Measurements from ENCODE around the gene BTBD2. TPM values are rescaled to one million over a fixed set of nuclear protein-coding genes. Genes with fewer than 3 reads are reported as not detected.

BTBD2 gene
- total and polyA plus RNA-seq, 2 of the 13 experiments (the other 11 are each of a cell fraction or from before 2014, with no cell fraction given) = 28.1 to 45.3 TPM

GRCh38 chr19:1942078-1942933, 73.2 kb downstream of the BTBD2 start (continued):
- TF ChIP-seq, protein P1, sequence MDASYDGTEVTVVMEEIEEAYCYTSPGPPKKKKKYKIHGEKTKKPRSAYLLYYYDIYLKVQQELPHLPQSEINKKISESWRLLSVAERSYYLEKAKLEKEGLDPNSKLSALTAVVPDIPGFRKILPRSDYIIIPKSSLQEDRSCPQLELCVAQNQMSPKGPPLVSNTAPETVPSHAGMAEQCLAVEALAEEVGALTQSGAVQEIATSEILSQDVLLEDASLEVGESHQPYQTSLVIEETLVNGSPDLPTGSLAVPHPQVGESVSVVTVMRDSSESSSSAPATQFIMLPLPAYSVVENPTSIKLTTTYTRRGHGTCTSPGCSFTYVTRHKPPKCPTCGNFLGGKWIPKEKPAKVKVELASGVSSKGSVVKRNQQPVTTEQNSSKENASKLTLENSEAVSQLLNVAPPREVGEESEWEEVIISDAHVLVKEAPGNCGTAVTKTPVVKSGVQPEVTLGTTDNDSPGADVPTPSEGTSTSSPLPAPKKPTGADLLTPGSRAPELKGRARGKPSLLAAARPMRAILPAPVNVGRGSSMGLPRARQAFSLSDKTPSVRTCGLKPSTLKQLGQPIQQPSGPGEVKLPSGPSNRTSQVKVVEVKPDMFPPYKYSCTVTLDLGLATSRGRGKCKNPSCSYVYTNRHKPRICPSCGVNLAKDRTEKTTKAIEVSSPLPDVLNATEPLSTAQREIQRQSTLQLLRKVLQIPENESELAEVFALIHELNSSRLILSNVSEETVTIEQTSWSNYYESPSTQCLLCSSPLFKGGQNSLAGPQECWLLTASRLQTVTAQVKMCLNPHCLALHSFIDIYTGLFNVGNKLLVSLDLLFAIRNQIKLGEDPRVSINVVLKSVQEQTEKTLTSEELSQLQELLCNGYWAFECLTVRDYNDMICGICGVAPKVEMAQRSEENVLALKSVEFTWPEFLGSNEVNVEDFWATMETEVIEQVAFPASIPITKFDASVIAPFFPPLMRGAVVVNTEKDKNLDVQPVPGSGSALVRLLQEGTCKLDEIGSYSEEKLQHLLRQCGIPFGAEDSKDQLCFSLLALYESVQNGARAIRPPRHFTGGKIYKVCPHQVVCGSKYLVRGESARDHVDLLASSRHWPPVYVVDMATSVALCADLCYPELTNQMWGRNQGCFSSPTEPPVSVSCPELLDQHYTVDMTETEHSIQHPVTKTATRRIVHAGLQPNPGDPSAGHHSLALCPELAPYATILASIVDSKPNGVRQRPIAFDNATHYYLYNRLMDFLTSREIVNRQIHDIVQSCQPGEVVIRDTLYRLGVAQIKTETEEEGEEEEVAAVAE (CRISPR knock-in tag; IDR thresholded peaks at IDR 0.05; ENCODE audit: borderline replicate concordance) = no peak
- TF ChIP-seq PRPF4 (IDR thresholded peaks at IDR 0.05; ENCODE audit: low read depth, low read length, poor library complexity, severe bottlenecking) (no peak), GZF1 (CRISPR knock-in tag; IDR thresholded peaks at IDR 0.05) (no peak), ZNF432 (CRISPR knock-in tag; IDR thresholded peaks at IDR 0.05; ENCODE audit: borderline replicate concordance) (no peak), NR3C1 (CRISPR knock-in tag; IDR thresholded peaks at IDR 0.05) (no peak), TBL1XR1 (IDR thresholded peaks at IDR 0.05; ENCODE audit: borderline replicate concordance, low read length, partially characterized antibody) (no peak), ZSCAN30 (CRISPR knock-in tag; IDR thresholded peaks at IDR 0.05) (no peak), SNAI1 (CRISPR knock-in tag; IDR thresholded peaks at IDR 0.05; ENCODE audit: borderline replicate concordance) (no peak), HMG20A (CRISPR knock-in tag; IDR thresholded peaks at IDR 0.05; ENCODE audit: borderline replicate concordance) (no peak; the same call in 1 of the 2 replicates), NFAT5 (CRISPR knock-in tag; IDR thresholded peaks at IDR 0.05) (no peak), ZKSCAN5 (CRISPR knock-in tag; IDR thresholded peaks at IDR 0.05) (no peak), ELF1 (CRISPR knock-in tag; IDR thresholded peaks at IDR 0.05) (peak; percentile 85), KDM3A (CRISPR knock-in tag; IDR thresholded peaks at IDR 0.05; ENCODE audit: low read depth) (0 out of 2 replicates have a peak, but pooled peaks have one; percentile 36), MAFG (CRISPR knock-in tag; IDR thresholded peaks at IDR 0.05) (no peak), CHCHD3 (CRISPR knock-in tag; IDR thresholded peaks at IDR 0.05) (no peak), ASH2L (IDR thresholded peaks at IDR 0.05; ENCODE audit: insufficient read length, low read depth, low read length) (peak; percentile 64)
- TF ChIP-seq, protein P2, sequence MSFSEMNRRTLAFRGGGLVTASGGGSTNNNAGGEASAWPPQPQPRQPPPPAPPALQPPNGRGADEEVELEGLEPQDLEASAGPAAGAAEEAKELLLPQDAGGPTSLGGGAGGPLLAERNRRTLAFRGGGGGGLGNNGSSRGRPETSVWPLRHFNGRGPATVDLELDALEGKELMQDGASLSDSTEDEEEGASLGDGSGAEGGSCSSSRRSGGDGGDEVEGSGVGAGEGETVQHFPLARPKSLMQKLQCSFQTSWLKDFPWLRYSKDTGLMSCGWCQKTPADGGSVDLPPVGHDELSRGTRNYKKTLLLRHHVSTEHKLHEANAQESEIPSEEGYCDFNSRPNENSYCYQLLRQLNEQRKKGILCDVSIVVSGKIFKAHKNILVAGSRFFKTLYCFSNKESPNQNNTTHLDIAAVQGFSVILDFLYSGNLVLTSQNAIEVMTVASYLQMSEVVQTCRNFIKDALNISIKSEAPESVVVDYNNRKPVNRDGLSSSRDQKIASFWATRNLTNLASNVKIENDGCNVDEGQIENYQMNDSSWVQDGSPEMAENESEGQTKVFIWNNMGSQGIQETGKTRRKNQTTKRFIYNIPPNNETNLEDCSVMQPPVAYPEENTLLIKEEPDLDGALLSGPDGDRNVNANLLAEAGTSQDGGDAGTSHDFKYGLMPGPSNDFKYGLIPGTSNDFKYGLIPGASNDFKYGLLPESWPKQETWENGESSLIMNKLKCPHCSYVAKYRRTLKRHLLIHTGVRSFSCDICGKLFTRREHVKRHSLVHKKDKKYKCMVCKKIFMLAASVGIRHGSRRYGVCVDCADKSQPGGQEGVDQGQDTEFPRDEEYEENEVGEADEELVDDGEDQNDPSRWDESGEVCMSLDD (CRISPR knock-in tag; IDR thresholded peaks at IDR 0.05; ENCODE audit: borderline replicate concordance) = no peak

Measured in HepG2 (cell line).